IMR-90 (cell line): ENCODE results near the gene RAI1. TPM values are rescaled to one million over a fixed set of nuclear protein-coding genes. Genes with fewer than 3 reads are reported as not detected.

ENCODE experiments used
- ATAC-seq: fragments of 200-7000 bp; cut with Tn5 transposase; 2 replicates; pipeline ENCODE4 v1.9.1; 2020; ENCODE audit warnings: low read depth, mild to moderate bottlenecking, moderate library complexity
- BruUV-seq: library from RNA; stranded (reverse); fragments of 400-500 nt; replicated peaks from 2 replicates; lab custom pipeline; 2021; lab: Mats Ljungman, UMichigan
- CTCF ChIA-PET: fragments of 300-600 bp; formaldehyde crosslinking; extraction: SDS; loops from one replicate; lab custom pipeline; 2021; ENCODE audit warnings: antibody characterized with exemption; lab: Yijun Ruan, JAX
- POLR2A ChIA-PET: fragments of 300-600 bp; sonication (Branson Sonifier 250); formaldehyde crosslinking; loops from one replicate; lab custom pipeline; 2022; ENCODE audit warnings: antibody characterized with exemption; ENCODE audit not compliant: unreplicated experiment; lab: Charles Lee
- DNase-seq: peaks from one replicate; pipeline ENCODE4 v3.0.0; 2013
- H2AFZ ChIP-seq: replicated peaks from 2 replicates; pipeline ENCODE3; 2013; ENCODE audit warnings: low read length, mild to moderate bottlenecking; ENCODE audit not compliant: poor library complexity
- H2AK5ac ChIP-seq: 2 replicates; pipeline ENCODE4 v1.6.1; 2013; ENCODE audit warnings: low read depth, low read length, inconsistent platforms
- H2AK9ac ChIP-seq: replicated peaks from 2 replicates; pipeline ENCODE3; 2013; ENCODE audit warnings: mild to moderate bottlenecking, low read depth, low read length, moderate library complexity; ENCODE audit not compliant: poor library complexity
- H2BK120ac ChIP-seq: 2 replicates; pipeline ENCODE4 v1.6.1; 2013; ENCODE audit warnings: low read depth, low read length, inconsistent platforms
- H2BK15ac ChIP-seq: 3 replicates; pipeline ENCODE4 v1.6.1; 2013; ENCODE audit warnings: low read depth, low read length, inconsistent platforms
- H2BK20ac ChIP-seq: 2 replicates; pipeline ENCODE4 v1.6.1; 2013; ENCODE audit warnings: low read depth, mild to moderate bottlenecking, inconsistent platforms, low read length, moderate library complexity
- H2BK5ac ChIP-seq: 2 replicates; pipeline ENCODE4 v1.6.1; 2013; ENCODE audit warnings: mild to moderate bottlenecking, low read depth, low read length, inconsistent platforms; ENCODE audit not compliant: poor library complexity, severe bottlenecking
- H3K14ac ChIP-seq: replicated peaks from 2 replicates; pipeline ENCODE4 v1.6.1; 2013; ENCODE audit warnings: low read depth, low read length, inconsistent platforms
- H3K18ac ChIP-seq: 2 replicates; pipeline ENCODE4 v1.6.1; 2013; ENCODE audit warnings: low read depth, low read length, control low read depth
- H3K23ac ChIP-seq: 2 replicates; pipeline ENCODE4 v1.6.1; 2013; ENCODE audit warnings: low read depth, low read length, inconsistent platforms
- H3K27ac ChIP-seq: 2 replicates; pipeline ENCODE4 v1.5.1; 2013; ENCODE audit warnings: mild to moderate bottlenecking, control low read depth, low read length; ENCODE audit not compliant: insufficient read depth
- H3K27me3 ChIP-seq: 2 replicates; pipeline ENCODE4 v1.6.1; 2013; ENCODE audit warnings: low read length; ENCODE audit not compliant: control insufficient read depth, insufficient read depth
- H3K36me3 ChIP-seq: 2 replicates; pipeline ENCODE4 v1.6.1; 2013; ENCODE audit warnings: low read length, mixed read lengths; ENCODE audit not compliant: control insufficient read depth, insufficient read depth
- H3K4ac ChIP-seq: 2 replicates; pipeline ENCODE4 v1.6.1; 2013; ENCODE audit warnings: low read depth, low read length, inconsistent platforms
- H3K4me1 ChIP-seq: 2 replicates; pipeline ENCODE4 v1.6.1; 2013; ENCODE audit warnings: low read length, mixed read lengths; ENCODE audit not compliant: control insufficient read depth, insufficient read depth
- H3K4me2 ChIP-seq: 2 replicates; pipeline ENCODE4 v1.6.1; 2013; ENCODE audit warnings: low read depth, mild to moderate bottlenecking, control low read depth, low read length, moderate library complexity
- H3K4me3 ChIP-seq: 2 replicates; pipeline ENCODE4 v1.5.1; 2013; ENCODE audit warnings: low read depth, mild to moderate bottlenecking, control low read depth, low read length, moderate library complexity; ENCODE audit not compliant: insufficient read depth
- H3K56ac ChIP-seq: 2 replicates; pipeline ENCODE4 v1.6.1; 2013; ENCODE audit warnings: low read length, inconsistent platforms; ENCODE audit not compliant: insufficient read depth; ENCODE audit errors: extremely low read depth
- H3K79me1 ChIP-seq, 2 experiments: 2 replicates each; pipeline ENCODE4 v1.6.1; 2013; ENCODE audit warnings: low read length in 2 of 2, inconsistent platforms in 1 of 2, low read depth in 1 of 2
- H3K9ac ChIP-seq: 2 replicates; pipeline ENCODE4 v1.6.1; 2013; ENCODE audit warnings: low read depth, low read length, control low read depth
- H3K9me1 ChIP-seq: 2 replicates; pipeline ENCODE4 v1.6.1; 2013; ENCODE audit warnings: low read length, inconsistent platforms; ENCODE audit not compliant: insufficient read depth
- H3K9me3 ChIP-seq: 2 replicates; pipeline ENCODE4 v1.6.1; 2013; ENCODE audit warnings: low read length; ENCODE audit not compliant: control insufficient read depth, insufficient read depth
- H4K20me1 ChIP-seq: 2 replicates; pipeline ENCODE4 v1.6.1; 2013; ENCODE audit warnings: low read length, inconsistent platforms; ENCODE audit not compliant: insufficient read depth
- H4K5ac ChIP-seq: 2 replicates; pipeline ENCODE4 v1.6.1; 2013; ENCODE audit warnings: mild to moderate bottlenecking, low read depth, low read length, control low read depth
- H4K8ac ChIP-seq, 2 experiments: 2 replicates each; pipeline ENCODE4 v1.6.1; 2013; ENCODE audit warnings: low read depth in 2 of 2, low read length in 2 of 2, control low read depth in 1 of 2, inconsistent platforms in 1 of 2
- H4K91ac ChIP-seq: 2 replicates; pipeline ENCODE4 v1.6.1; 2013; ENCODE audit warnings: low read depth, low read length, inconsistent platforms; ENCODE audit not compliant: insufficient read depth
- BHLHE40 ChIP-seq: fragments of 150-350 bp; IDR thresholded peaks from 2 replicates; pipeline ENCODE4 v1.6.1; 2016; ENCODE audit warnings: mild to moderate bottlenecking, low read depth, low read length
- CEBPB ChIP-seq: IDR thresholded peaks from 2 replicates; pipeline ENCODE4 v1.6.1; 2012; ENCODE audit warnings: low read depth, low read length, improper control_type of control experiment
- CHD1 ChIP-seq: IDR thresholded peaks from 2 replicates; pipeline ENCODE4 v1.6.1; 2012; ENCODE audit warnings: low read depth, low read length, improper control_type of control experiment
- FOS ChIP-seq: fragments of 150-350 bp; IDR thresholded peaks from 2 replicates; pipeline ENCODE4 v1.6.1; 2016; ENCODE audit warnings: low read depth, low read length
- MAFK ChIP-seq: IDR thresholded peaks from 2 replicates; pipeline ENCODE4 v1.6.1; 2012; ENCODE audit warnings: low read depth, low read length, improper control_type of control experiment
- MAZ ChIP-seq: IDR thresholded peaks from 2 replicates; pipeline ENCODE4 v1.6.1; 2012; ENCODE audit warnings: low read depth, mild to moderate bottlenecking, low read length, improper control_type of control experiment, moderate library complexity, borderline replicate concordance
- MXI1 ChIP-seq: IDR thresholded peaks from 2 replicates; pipeline ENCODE4 v1.6.1; 2012; ENCODE audit warnings: low read depth, mild to moderate bottlenecking, low read length, moderate library complexity, borderline replicate concordance
- POLR2A ChIP-seq: IDR thresholded peaks from 2 replicates; pipeline ENCODE4 v1.6.1; 2012; ENCODE audit warnings: mild to moderate bottlenecking, low read depth, low read length
- RAD21 ChIP-seq: IDR thresholded peaks from 2 replicates; pipeline ENCODE4 v1.6.1; 2012; ENCODE audit warnings: low read length, improper control_type of control experiment
- RCOR1 ChIP-seq: IDR thresholded peaks from 2 replicates; pipeline ENCODE4 v1.6.1; 2012; ENCODE audit warnings: mild to moderate bottlenecking, low read length, improper control_type of control experiment; ENCODE audit not compliant: insufficient replicate concordance
- RFX5 ChIP-seq: IDR thresholded peaks from 2 replicates; pipeline ENCODE4 v1.8.0; 2012; ENCODE audit warnings: low read depth, mild to moderate bottlenecking, low read length, moderate library complexity
- SMC3 ChIP-seq: fragments of 150-350 bp; IDR thresholded peaks from 2 replicates; pipeline ENCODE4 v1.6.1; 2016; ENCODE audit warnings: low read depth, mild to moderate bottlenecking, antibody characterized with exemption, low read length, moderate library complexity
- WGBS, 2 experiments: methylation state at CpG; one replicate each; pipeline versions ENCODE4 v1.1.5 to v1.1.7; 2013; ENCODE audit warnings: missing lambda C conversion rate in 2 of 2; ENCODE audit not compliant: insufficient read length in 1 of 2; ENCODE audit errors: extremely low coverage in 2 of 2; 5-methylcytosine and 5-hydroxymethylcytosine counted together
- dilution Hi-C: fragments of 300-500 bp; cut with HindIII; formaldehyde crosslinking; loops from one replicate; pipeline ENCODE4 v1.14.3; 2018; ENCODE audit warnings: low sequenced_read_pairs; ENCODE audit not compliant: unreplicated experiment
- in situ Hi-C: fragments of 300-500 bp; cut with MboI; formaldehyde crosslinking; loops from 3 replicates; pipeline ENCODE4 v1.14.3; 2019; ENCODE audit warnings: low sequenced_read_pairs, inconsistent platforms, mixed read lengths
- intact Hi-C: fragments of 100-400 bp; cut with micrococcal nuclease; formaldehyde crosslinking; loops from 2 replicates; pipeline ENCODE4 v1.10.0; 2022
- polyA plus RNA-seq, 3 experiments: library from polyadenylated mRNA; depleted of rRNA; stranded (reverse); fragments of >200 nt; gene quantifications; 2 replicates each; pipeline ENCODE4 v1.2.3, GENCODE V29; 2012; ENCODE audit warnings: low replicate concordance in 1 of 3
- total RNA-seq: library from RNA; depleted of rRNA; stranded (reverse); fragments of >200 nt; gene quantifications from 2 replicates; pipeline ENCODE4 v1.2.3, GENCODE V29; 2012
- TF ChIP-seq, protein P1 (sequence below): fragments of 150-350 bp; IDR thresholded peaks from 2 replicates; pipeline ENCODE4 v1.6.1; 2017; ENCODE audit warnings: mild to moderate bottlenecking, antibody characterized with exemption, low read length, low read depth
- TF ChIP-seq, protein P2 (sequence below): conservative IDR thresholded peaks from 2 replicates; pipeline ENCODE4 v1.5.1; 2012; ENCODE audit warnings: mild to moderate bottlenecking, low read depth, low read length, improper control_type of control experiment
- TF ChIP-seq, protein P3 (sequence below): fragments of 150-350 bp; IDR thresholded peaks from 2 replicates; pipeline ENCODE4 v1.6.1; 2016; ENCODE audit warnings: low read depth, mild to moderate bottlenecking, low read length, moderate library complexity, borderline replicate concordance

RAI1 gene
- total and polyA plus RNA-seq, 2 of the 4 experiments (the other 2 are of a cell fraction) = 1.8 to 10.5 TPM

DNA sequence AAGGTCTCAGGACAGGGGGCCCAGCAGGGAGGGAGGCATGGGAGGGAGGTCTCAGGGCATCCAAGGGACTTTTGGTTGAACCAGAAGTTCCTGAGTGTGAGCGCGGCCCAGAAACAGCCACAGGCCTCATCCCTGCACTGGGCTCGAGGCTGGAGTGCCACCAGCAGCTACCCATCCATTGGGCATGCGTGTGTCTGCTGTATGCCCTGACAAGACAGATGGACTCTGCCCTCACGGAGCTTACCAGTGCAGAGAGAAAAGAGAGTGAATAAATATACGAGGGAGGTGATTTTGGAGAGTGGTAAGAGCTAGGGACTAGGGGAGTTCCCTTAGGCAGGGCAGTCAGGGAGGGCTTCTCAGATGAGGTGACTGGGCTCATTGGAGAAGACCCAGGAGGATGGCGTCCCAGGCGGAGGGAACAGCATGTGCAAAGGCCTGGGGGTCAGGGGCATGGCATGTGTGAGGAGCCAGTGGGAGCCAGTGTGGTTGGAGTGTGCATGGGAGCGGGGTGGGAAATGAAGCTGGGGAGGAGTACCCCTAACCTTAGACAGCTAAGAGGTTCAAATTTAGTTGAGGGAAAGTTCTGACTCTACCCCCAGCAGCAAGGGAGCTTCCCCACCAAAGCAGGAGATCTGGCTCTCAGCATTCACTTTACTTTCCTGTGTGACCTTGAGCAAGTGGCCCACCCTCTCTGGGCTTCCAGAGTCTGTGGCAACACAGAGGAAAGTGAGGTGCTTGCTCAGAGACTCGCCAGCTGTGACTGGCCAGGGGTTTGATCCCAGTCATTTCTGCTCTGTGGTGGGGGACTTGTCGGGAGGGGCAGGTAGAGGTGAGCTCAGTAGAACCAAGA, 80.9 kb downstream of the RAI1 start:
- ATAC-seq (no peak), DNase-seq (no peak)
- Histone ChIP-seq H3K36me3 (peaks cover 11% of the 10 kb centered on the region), H3K27me3 (no peaks in the 10 kb centered on the region), H3K56ac (no peak overlapping the region), H2BK5ac (no peak overlapping the region), H3K14ac (no peak overlapping the region), H2BK20ac (no peak overlapping the region), H3K9ac (no peak overlapping the region), H4K5ac (no peak overlapping the region), H3K23ac (no peak overlapping the region), H2AK9ac (no peak overlapping the region), H4K20me1 (peaks cover 97% of the 10 kb centered on the region), H3K9me1 (peaks cover 38% of the 10 kb centered on the region), H2AFZ (peak overlapping the region; percentile 59), H4K8ac (no peak overlapping the region), H3K4me2 (no peak overlapping the region), H2BK15ac (no peak overlapping the region), H3K9me3 (no peaks in the 10 kb centered on the region), H3K4ac (no peak overlapping the region), H4K91ac (no peak overlapping the region), H3K18ac (no peak overlapping the region), H3K79me1 (peaks cover 40 to 93% of the 10 kb centered on the region in 2 experiments), H3K4me3 (no peak overlapping the region), H2BK120ac (no peak overlapping the region), H2AK5ac (no peak overlapping the region), H3K27ac (no peak overlapping the region), H3K4me1 (peaks cover 20% of the 10 kb centered on the region)
- 87% methylated on average over 3 of the region's 11 CpGs; no CpG with 5 or more reads in 1 of the 2 experiments for WGBS, 2 experiments
- intact Hi-C loops = no loop called here
- dilution Hi-C loops = no loop called here
- BruUV-seq = no TSS peak
- in situ Hi-C loops = no loop called here
- POLR2A ChIA-PET = no interaction called here
- CTCF ChIA-PET = no interaction called here
- TF ChIP-seq RAD21 = no peak
- TF ChIP-seq, protein P1, sequence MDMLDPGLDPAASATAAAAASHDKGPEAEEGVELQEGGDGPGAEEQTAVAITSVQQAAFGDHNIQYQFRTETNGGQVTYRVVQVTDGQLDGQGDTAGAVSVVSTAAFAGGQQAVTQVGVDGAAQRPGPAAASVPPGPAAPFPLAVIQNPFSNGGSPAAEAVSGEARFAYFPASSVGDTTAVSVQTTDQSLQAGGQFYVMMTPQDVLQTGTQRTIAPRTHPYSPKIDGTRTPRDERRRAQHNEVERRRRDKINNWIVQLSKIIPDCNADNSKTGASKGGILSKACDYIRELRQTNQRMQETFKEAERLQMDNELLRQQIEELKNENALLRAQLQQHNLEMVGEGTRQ = no peak
- TF ChIP-seq MXI1 = no peak
- TF ChIP-seq MAZ = no peak
- no peak for TF ChIP-seq RCOR1
- TF ChIP-seq, protein P2, sequence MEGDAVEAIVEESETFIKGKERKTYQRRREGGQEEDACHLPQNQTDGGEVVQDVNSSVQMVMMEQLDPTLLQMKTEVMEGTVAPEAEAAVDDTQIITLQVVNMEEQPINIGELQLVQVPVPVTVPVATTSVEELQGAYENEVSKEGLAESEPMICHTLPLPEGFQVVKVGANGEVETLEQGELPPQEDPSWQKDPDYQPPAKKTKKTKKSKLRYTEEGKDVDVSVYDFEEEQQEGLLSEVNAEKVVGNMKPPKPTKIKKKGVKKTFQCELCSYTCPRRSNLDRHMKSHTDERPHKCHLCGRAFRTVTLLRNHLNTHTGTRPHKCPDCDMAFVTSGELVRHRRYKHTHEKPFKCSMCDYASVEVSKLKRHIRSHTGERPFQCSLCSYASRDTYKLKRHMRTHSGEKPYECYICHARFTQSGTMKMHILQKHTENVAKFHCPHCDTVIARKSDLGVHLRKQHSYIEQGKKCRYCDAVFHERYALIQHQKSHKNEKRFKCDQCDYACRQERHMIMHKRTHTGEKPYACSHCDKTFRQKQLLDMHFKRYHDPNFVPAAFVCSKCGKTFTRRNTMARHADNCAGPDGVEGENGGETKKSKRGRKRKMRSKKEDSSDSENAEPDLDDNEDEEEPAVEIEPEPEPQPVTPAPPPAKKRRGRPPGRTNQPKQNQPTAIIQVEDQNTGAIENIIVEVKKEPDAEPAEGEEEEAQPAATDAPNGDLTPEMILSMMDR = no peak
- TF ChIP-seq, protein P3, sequence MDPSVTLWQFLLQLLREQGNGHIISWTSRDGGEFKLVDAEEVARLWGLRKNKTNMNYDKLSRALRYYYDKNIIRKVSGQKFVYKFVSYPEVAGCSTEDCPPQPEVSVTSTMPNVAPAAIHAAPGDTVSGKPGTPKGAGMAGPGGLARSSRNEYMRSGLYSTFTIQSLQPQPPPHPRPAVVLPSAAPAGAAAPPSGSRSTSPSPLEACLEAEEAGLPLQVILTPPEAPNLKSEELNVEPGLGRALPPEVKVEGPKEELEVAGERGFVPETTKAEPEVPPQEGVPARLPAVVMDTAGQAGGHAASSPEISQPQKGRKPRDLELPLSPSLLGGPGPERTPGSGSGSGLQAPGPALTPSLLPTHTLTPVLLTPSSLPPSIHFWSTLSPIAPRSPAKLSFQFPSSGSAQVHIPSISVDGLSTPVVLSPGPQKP = no peak
- no peak for TF ChIP-seq SMC3
- no peak for TF ChIP-seq CEBPB
- TF ChIP-seq RFX5 = no peak
- no peak for TF ChIP-seq MAFK
- no peak for TF ChIP-seq BHLHE40
- no peak for TF ChIP-seq FOS
- no peak for TF ChIP-seq CHD1
- TF ChIP-seq POLR2A = no peak
